Measurements from ENCODE around the gene SESN3. TPM values are rescaled to one million over a fixed set of nuclear protein-coding genes. Genes with fewer than 3 reads are reported as not detected.

SESN3 gene
- total and polyA plus RNA-seq, 12 donors: 5.9 to 90.0 (median 36.6) TPM

- H3K4me3 ChIP-seq: peak overlapping the region in 1 of 4 donors; percentile 68
- peak in 1 of 7 donors; percentile 21 for DNase-seq
- H3K27ac ChIP-seq: peak overlapping the region in 2 of 5 donors; percentile 93 to 94
- TF ChIP-seq CTCF (IDR thresholded peaks at IDR 0.05) (no peak), POLR2A (IDR thresholded peaks at IDR 0.05) (no peak)
- intact Hi-C loops (cut with DNase I): loop anchor here (2.0 to 5.0 kb wide), 4 partner anchors 78 to 615 kb away; no protein-coding TSS in a partner anchor
- no peaks in the 10 kb centered on the region for H3K9me3 ChIP-seq (replicated peaks in 1 of 3)
- H3K27me3 ChIP-seq: no peaks in the 10 kb centered on the region
- 52 to 64% (median 63%) methylated on average over 21 to 23 of the region's 23 CpGs for WGBS, 4 donors
- H3K36me3 ChIP-seq (replicated peaks in 1 of 2): no peaks in the 10 kb centered on the region
- H3K4me1 ChIP-seq (replicated peaks in 1 of 2): peaks cover 4 to 38% of the 10 kb centered on the region in 2 donors
Observed at GRCh38 chr11:95149651-95150364, 81.2 kb downstream of the SESN3 start.

GRCh38 chr11:95148938-95149337 lies 82.1 kb downstream of the SESN3 start:
- Histone ChIP-seq H3K27ac (peak overlapping the region in 1 of 5 donors; percentile 94), H3K9me3 (replicated peaks in 1 of 3) (no peaks in the 10 kb centered on the region), H3K4me1 (replicated peaks in 1 of 2) (peaks cover 4 to 38% of the 10 kb centered on the region in 2 donors), H3K36me3 (replicated peaks in 1 of 2) (no peaks in the 10 kb centered on the region), H3K27me3 (no peaks in the 10 kb centered on the region), H3K4me3 (no peak overlapping the region)
- no peak for DNase-seq
- TF ChIP-seq CTCF (IDR thresholded peaks at IDR 0.05) (no peak), POLR2A (IDR thresholded peaks at IDR 0.05) (no peak)
- intact Hi-C loops (cut with DNase I): loop anchor here in 1 of 2 donors (5.0 kb wide), 1 partner anchor 77 kb away; no protein-coding TSS in a partner anchor
- 63 to 70% (median 64%) methylated on average over 2 of the region's 2 CpGs for WGBS, 4 donors

- TF ChIP-seq POLR2A (IDR thresholded peaks at IDR 0.05) (no peak), CTCF (IDR thresholded peaks at IDR 0.05) (no peak)
- no peak for DNase-seq
- Histone ChIP-seq H3K27me3 (no peaks in the 10 kb centered on the region), H3K4me3 (no peak overlapping the region), H3K4me1 (replicated peaks in 1 of 2) (peaks cover 4 to 33% of the 10 kb centered on the region in 2 donors), H3K27ac (peak overlapping the region in 3 of 5 donors; percentile 32 to 65 (median 43)), H3K9me3 (replicated peaks in 1 of 3) (no peaks in the 10 kb centered on the region), H3K36me3 (replicated peaks in 1 of 2) (no peaks in the 10 kb centered on the region)
- intact Hi-C loops (cut with DNase I): loop anchor here in 1 of 2 donors (5.0 kb wide), 1 partner anchor 76 kb away; no protein-coding TSS in a partner anchor
Observed at GRCh38 chr11:95148406-95148805, 82.6 kb downstream of the SESN3 start.

DNA sequence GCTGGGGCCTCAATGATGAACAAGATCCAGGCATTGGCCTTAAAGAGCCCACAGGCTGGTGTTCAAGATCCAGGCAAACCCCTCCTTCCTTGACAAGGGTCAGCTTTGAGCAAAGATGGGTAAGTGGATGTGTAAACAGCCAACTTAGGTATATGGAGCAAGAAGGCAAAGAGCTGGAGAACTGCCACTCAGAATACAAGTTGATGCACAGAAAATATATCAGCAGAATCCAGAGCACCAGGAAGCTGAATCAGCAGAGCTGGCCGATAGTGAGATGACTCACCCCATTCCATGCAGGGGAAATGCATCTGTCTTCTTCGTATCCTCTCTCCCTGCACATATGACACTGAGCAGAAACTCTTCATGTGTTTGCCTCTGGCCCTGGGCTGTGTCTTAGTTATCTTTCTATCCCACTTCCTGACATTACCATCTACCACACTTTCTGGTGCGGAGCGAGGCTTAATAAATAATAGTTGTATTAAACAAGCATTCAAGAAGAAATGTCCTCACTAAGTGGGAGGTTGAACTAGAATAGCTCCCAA lies 83.6 kb downstream of the SESN3 start:
- intact Hi-C loops (cut with DNase I): loop anchor here in 1 of 2 donors (5.0 kb wide), 1 partner anchor 75 kb away; no protein-coding TSS in a partner anchor

More for the DNA sequence above, 83.6 kb downstream of the SESN3 start:
- no peak overlapping the region for H3K4me3 ChIP-seq
- H3K9me3 ChIP-seq (replicated peaks in 1 of 3): no peaks in the 10 kb centered on the region
- peaks cover 4 to 31% of the 10 kb centered on the region in 2 donors for H3K4me1 ChIP-seq (replicated peaks in 1 of 2)
- TF ChIP-seq CTCF (IDR thresholded peaks at IDR 0.05) (no peak), POLR2A (IDR thresholded peaks at IDR 0.05) (peak in 1 of 2 donors; percentile 13)
- H3K27ac ChIP-seq: peak overlapping the region in 2 of 5 donors; percentile 43 to 65
- DNase-seq: peak; percentile 61 to 85 (median 78)
- no peaks in the 10 kb centered on the region for H3K36me3 ChIP-seq (replicated peaks in 1 of 2)
- H3K27me3 ChIP-seq: no peaks in the 10 kb centered on the region
- WGBS, 4 donors: 2 to 8% (median 2%) methylated on average over 4 of the region's 4 CpGs

All from adrenal gland (tissue), 12 donors.